GM23338 (cell line): ENCODE measurements around the gene IL7R. TPM values are rescaled to one million over a fixed set of nuclear protein-coding genes. Genes with fewer than 3 reads are reported as not detected.

Source experiments
- CREB1 ChIP-seq: fragments of 250-450 bp; sonication (Bioruptor Pico); IDR thresholded peaks from 2 replicates; pipeline ENCODE4 v1.5.0; 2020; ENCODE audit warnings: low read depth, mild to moderate bottlenecking, moderate library complexity
- EZH2 ChIP-seq: fragments of 200-600 bp; sonication (generic); IDR thresholded peaks from one replicate; pipeline ENCODE4 v1.8.0; 2017; ENCODE audit warnings: antibody characterized with exemption, mild to moderate bottlenecking, low read depth; ENCODE audit not compliant: unreplicated experiment
- EZH2phosphoT487 ChIP-seq: fragments of 200-600 bp; sonication (generic); IDR thresholded peaks from one replicate; pipeline ENCODE4 v1.8.1; 2018; ENCODE audit warnings: antibody characterized with exemption; ENCODE audit not compliant: unreplicated experiment
- JUNB ChIP-seq: IDR thresholded peaks from one replicate; pipeline ENCODE4 v1.6.1; 2016; ENCODE audit warnings: antibody characterized with exemption; ENCODE audit not compliant: unreplicated experiment
- NANOG ChIP-seq: IDR thresholded peaks from 2 replicates; pipeline ENCODE4 v1.6.1; 2016; ENCODE audit warnings: antibody characterized with exemption, borderline replicate concordance
- polyA plus RNA-seq: library from polyadenylated mRNA; unstranded; fragments of >200 nt; fragmentation: Nextera tagmentation; extraction: Ambion mirVana; gene quantifications from 2 replicates; pipeline ENCODE4 v1.2.1, GENCODE V29; 2016
- total RNA-seq: library from RNA; depleted of rRNA; stranded (reverse); fragments of >200 nt; shearing (Covaris generic); gene quantifications from 2 replicates; pipeline ENCODE4 v1.2.3, GENCODE V29; 2014
- TF ChIP-seq, protein P1 (sequence below): fragments of 250-450 bp; sonication (Bioruptor Pico); IDR thresholded peaks from 2 replicates; pipeline ENCODE4 v1.5.0; 2020; ENCODE audit warnings: mild to moderate bottlenecking, moderate library complexity
- TF ChIP-seq, protein P2 (sequence below): IDR thresholded peaks from 2 replicates; pipeline ENCODE4 v1.6.1; 2016; ENCODE audit warnings: antibody characterized with exemption
- TF ChIP-seq, protein P3 (sequence below): IDR thresholded peaks from one replicate; pipeline ENCODE4 v1.6.1; 2018; ENCODE audit warnings: antibody characterized with exemption; ENCODE audit not compliant: unreplicated experiment

IL7R gene
- total and polyA plus RNA-seq, 2 experiments from 2014 or later: not detected

DNA sequence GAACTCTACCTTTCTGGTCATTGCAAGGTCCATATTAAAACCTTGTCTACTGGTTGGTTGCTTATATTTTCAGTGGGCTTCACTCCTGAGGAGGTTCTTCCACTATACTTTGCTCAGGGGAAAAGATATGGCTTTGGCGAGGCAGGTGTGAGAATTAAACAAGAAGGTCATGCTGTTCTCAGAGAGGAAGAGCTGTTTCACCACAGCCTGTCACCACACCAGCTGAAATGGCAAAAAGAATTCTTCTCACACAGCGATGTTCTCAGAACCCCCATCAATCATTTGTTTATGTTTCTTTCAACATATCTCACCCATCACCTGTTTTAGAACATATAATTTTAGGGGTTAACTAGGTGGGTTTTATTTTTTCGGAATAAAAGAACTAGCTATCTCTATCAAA lies 43.1 kb downstream of the IL7R start (continued):
- TF ChIP-seq, protein P1, sequence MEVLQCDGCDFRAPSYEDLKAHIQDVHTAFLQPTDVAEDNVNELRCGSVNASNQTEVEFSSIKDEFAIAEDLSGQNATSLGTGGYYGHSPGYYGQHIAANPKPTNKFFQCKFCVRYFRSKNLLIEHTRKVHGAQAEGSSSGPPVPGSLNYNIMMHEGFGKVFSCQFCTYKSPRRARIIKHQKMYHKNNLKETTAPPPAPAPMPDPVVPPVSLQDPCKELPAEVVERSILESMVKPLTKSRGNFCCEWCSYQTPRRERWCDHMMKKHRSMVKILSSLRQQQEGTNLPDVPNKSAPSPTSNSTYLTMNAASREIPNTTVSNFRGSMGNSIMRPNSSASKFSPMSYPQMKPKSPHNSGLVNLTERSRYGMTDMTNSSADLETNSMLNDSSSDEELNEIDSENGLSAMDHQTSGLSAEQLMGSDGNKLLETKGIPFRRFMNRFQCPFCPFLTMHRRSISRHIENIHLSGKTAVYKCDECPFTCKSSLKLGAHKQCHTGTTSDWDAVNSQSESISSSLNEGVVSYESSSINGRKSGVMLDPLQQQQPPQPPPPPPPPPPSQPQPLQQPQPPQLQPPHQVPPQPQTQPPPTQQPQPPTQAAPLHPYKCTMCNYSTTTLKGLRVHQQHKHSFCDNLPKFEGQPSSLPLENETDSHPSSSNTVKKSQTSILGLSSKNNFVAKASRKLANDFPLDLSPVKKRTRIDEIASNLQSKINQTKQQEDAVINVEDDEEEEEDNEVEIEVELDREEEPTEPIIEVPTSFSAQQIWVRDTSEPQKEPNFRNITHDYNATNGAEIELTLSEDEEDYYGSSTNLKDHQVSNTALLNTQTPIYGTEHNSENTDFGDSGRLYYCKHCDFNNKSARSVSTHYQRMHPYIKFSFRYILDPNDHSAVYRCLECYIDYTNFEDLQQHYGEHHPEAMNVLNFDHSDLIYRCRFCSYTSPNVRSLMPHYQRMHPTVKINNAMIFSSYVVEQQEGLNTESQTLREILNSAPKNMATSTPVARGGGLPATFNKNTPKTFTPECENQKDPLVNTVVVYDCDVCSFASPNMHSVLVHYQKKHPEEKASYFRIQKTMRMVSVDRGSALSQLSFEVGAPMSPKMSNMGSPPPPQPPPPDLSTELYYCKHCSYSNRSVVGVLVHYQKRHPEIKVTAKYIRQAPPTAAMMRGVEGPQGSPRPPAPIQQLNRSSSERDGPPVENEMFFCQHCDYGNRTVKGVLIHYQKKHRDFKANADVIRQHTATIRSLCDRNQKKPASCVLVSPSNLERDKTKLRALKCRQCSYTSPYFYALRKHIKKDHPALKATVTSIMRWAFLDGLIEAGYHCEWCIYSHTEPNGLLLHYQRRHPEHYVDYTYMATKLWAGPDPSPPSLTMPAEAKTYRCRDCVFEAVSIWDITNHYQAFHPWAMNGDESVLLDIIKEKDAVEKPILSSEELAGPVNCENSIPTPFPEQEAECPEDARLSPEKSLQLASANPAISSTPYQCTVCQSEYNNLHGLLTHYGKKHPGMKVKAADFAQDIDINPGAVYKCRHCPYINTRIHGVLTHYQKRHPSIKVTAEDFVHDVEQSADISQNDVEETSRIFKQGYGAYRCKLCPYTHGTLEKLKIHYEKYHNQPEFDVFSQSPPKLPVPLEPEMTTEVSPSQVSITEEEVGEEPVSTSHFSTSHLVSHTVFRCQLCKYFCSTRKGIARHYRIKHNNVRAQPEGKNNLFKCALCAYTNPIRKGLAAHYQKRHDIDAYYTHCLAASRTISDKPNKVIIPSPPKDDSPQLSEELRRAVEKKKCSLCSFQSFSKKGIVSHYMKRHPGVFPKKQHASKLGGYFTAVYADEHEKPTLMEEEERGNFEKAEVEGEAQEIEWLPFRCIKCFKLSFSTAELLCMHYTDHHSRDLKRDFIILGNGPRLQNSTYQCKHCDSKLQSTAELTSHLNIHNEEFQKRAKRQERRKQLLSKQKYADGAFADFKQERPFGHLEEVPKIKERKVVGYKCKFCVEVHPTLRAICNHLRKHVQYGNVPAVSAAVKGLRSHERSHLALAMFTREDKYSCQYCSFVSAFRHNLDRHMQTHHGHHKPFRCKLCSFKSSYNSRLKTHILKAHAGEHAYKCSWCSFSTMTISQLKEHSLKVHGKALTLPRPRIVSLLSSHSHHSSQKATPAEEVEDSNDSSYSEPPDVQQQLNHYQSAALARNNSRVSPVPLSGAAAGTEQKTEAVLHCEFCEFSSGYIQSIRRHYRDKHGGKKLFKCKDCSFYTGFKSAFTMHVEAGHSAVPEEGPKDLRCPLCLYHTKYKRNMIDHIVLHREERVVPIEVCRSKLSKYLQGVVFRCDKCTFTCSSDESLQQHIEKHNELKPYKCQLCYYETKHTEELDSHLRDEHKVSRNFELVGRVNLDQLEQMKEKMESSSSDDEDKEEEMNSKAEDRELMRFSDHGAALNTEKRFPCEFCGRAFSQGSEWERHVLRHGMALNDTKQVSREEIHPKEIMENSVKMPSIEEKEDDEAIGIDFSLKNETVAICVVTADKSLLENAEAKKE (CRISPR knock-in tag): no peak
- TF ChIP-seq, protein P2, sequence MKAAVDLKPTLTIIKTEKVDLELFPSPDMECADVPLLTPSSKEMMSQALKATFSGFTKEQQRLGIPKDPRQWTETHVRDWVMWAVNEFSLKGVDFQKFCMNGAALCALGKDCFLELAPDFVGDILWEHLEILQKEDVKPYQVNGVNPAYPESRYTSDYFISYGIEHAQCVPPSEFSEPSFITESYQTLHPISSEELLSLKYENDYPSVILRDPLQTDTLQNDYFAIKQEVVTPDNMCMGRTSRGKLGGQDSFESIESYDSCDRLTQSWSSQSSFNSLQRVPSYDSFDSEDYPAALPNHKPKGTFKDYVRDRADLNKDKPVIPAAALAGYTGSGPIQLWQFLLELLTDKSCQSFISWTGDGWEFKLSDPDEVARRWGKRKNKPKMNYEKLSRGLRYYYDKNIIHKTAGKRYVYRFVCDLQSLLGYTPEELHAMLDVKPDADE: no peak
- no peak for TF ChIP-seq JUNB
- no peak for TF ChIP-seq EZH2phosphoT487
- TF ChIP-seq EZH2: no peak
- TF ChIP-seq, protein P3, sequence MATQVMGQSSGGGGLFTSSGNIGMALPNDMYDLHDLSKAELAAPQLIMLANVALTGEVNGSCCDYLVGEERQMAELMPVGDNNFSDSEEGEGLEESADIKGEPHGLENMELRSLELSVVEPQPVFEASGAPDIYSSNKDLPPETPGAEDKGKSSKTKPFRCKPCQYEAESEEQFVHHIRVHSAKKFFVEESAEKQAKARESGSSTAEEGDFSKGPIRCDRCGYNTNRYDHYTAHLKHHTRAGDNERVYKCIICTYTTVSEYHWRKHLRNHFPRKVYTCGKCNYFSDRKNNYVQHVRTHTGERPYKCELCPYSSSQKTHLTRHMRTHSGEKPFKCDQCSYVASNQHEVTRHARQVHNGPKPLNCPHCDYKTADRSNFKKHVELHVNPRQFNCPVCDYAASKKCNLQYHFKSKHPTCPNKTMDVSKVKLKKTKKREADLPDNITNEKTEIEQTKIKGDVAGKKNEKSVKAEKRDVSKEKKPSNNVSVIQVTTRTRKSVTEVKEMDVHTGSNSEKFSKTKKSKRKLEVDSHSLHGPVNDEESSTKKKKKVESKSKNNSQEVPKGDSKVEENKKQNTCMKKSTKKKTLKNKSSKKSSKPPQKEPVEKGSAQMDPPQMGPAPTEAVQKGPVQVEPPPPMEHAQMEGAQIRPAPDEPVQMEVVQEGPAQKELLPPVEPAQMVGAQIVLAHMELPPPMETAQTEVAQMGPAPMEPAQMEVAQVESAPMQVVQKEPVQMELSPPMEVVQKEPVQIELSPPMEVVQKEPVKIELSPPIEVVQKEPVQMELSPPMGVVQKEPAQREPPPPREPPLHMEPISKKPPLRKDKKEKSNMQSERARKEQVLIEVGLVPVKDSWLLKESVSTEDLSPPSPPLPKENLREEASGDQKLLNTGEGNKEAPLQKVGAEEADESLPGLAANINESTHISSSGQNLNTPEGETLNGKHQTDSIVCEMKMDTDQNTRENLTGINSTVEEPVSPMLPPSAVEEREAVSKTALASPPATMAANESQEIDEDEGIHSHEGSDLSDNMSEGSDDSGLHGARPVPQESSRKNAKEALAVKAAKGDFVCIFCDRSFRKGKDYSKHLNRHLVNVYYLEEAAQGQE: no peak
- TF ChIP-seq CREB1 (CRISPR knock-in tag): no peak
- no peak for TF ChIP-seq NANOG
